GM23248 (cell line): ENCODE data around the gene SOX5.

Source experiments
- EZH2 ChIP-seq: fragments of 200-600 bp; sonication (generic); IDR thresholded peaks from 2 replicates; pipeline ENCODE4 v1.6.1; 2018; ENCODE audit warnings: antibody characterized with exemption, mild to moderate bottlenecking; ENCODE audit not compliant: insufficient read depth, poor library complexity, severe bottlenecking
- EZH2phosphoT487 ChIP-seq: fragments of 200-600 bp; sonication (generic); IDR thresholded peaks from 2 replicates; pipeline ENCODE4 v1.6.1; 2018; ENCODE audit warnings: antibody characterized with exemption, moderate library complexity, mild to moderate bottlenecking, low read depth; ENCODE audit not compliant: insufficient read depth

- TF ChIP-seq EZH2: no peak
- no peak for TF ChIP-seq EZH2phosphoT487
Observed at GRCh38 chr12:23885394-23885793, 64.1 kb downstream of the SOX5 start.
